IPS-20b (cell line): ENCODE results near the gene OR4K2.
A peak's percentile ranks its signal among the peaks of the same experiment; 100 is the strongest.

Experiments used
- H3K27ac ChIP-seq: one replicate; pipeline ENCODE4 v1.5.1; 2013; ENCODE audit warnings: low read length
- H3K27me3 ChIP-seq: 2 replicates; pipeline ENCODE4 v1.6.1; 2013; ENCODE audit warnings: mild to moderate bottlenecking, low read length, inconsistent platforms; ENCODE audit not compliant: insufficient read depth
- H3K36me3 ChIP-seq: 2 replicates; pipeline ENCODE4 v1.6.1; 2013; ENCODE audit warnings: low read depth, mild to moderate bottlenecking, inconsistent platforms, low read length, moderate library complexity; ENCODE audit not compliant: insufficient read depth
- H3K4me1 ChIP-seq: 2 replicates; pipeline ENCODE4 v1.6.1; 2013; ENCODE audit warnings: mild to moderate bottlenecking, control low read depth, inconsistent platforms, low read length, moderate library complexity; ENCODE audit not compliant: insufficient read depth
- H3K4me3 ChIP-seq: 2 replicates; pipeline ENCODE4 v1.5.1; 2013; ENCODE audit warnings: mild to moderate bottlenecking, low read length, inconsistent platforms
- H3K9ac ChIP-seq: 2 replicates; pipeline ENCODE4 v1.6.1; 2013; ENCODE audit warnings: low read depth, mild to moderate bottlenecking, inconsistent platforms, low read length, moderate library complexity
- H3K9me3 ChIP-seq: 2 replicates; pipeline ENCODE4 v1.6.1; 2013; ENCODE audit warnings: mild to moderate bottlenecking, low read depth, low read length, inconsistent platforms; ENCODE audit not compliant: insufficient read depth

The OR4K2 gene

GRCh38 chr14:19902409-19902808, 27.5 kb downstream of the OR4K2 start:
- H3K27me3 ChIP-seq, result no peaks in the 10 kb centered on the region
- H3K4me1 ChIP-seq, result no peaks in the 10 kb centered on the region
- H3K9ac ChIP-seq, result no peak overlapping the region
- H3K4me3 ChIP-seq, result no peak overlapping the region
- H3K27ac ChIP-seq, result no peak overlapping the region
- H3K36me3 ChIP-seq, result no peaks in the 10 kb centered on the region
- H3K9me3 ChIP-seq, result peaks cover 92% of the 10 kb centered on the region

GRCh38 chr14:19906665-19907064, 31.7 kb downstream of the OR4K2 start:
- peaks cover 95% of the 10 kb centered on the region for H3K9me3 ChIP-seq
- H3K4me3 ChIP-seq, result no peak overlapping the region
- no peaks in the 10 kb centered on the region for H3K27me3 ChIP-seq

DNA sequence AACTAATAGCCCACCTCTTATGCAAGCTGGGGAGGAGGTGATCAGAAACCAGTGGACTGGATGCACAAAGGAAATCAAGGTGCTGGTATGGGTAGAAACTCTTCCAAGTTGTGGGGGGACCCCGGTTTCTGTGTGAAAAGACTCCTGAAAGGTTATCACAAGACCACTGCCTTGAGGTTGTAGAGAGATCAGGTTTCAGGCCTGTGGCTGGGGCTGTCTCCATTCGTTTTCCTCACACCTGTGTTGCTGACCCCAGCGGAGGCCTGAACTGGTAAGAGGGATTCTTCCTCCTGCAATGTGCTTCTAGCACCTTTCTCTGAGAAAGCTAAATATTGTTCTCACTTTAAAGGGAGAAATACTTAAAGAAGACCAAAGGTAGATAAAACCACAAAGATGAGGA, 36.2 kb downstream of the OR4K2 start:
- Histone ChIP-seq H3K27me3 (no peaks in the 10 kb centered on the region), H3K9me3 (peaks cover 74% of the 10 kb centered on the region), H3K9ac (no peak overlapping the region), H3K4me1 (no peaks in the 10 kb centered on the region), H3K27ac (no peak overlapping the region), H3K4me3 (no peak overlapping the region), H3K36me3 (no peaks in the 10 kb centered on the region)

More at GRCh38 chr14:19906665-19907064, 31.7 kb downstream of the OR4K2 start:
- H3K9ac ChIP-seq, result no peak overlapping the region
- H3K4me1 ChIP-seq, result no peaks in the 10 kb centered on the region
- H3K27ac ChIP-seq, result no peak overlapping the region
- H3K36me3 ChIP-seq, result no peaks in the 10 kb centered on the region

DNA sequence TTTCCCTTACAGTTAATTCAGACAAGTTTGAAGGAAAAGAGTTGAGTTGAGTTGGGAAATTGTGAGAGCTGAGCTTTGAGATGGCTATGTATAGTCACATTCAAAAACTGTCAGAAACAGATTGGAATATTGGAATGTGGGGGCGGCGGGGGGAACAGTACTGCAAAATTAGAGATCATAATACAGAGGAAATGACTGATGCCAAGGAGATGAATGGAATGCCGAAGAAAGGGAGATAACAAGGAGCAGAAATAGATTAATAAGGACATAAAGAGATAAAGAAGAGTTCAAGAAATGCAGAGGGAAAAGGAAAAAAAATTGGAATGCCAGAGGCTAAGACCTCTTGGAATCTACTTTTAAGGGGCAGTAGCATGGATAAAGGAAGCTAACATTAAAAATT, 42.3 kb downstream of the OR4K2 start:
- Histone ChIP-seq H3K36me3 (no peaks in the 10 kb centered on the region), H3K9ac (no peak overlapping the region), H3K27ac (no peak overlapping the region), H3K9me3 (peaks cover 77% of the 10 kb centered on the region), H3K4me1 (no peaks in the 10 kb centered on the region), H3K27me3 (no peaks in the 10 kb centered on the region), H3K4me3 (0 out of 2 replicates have a peak overlapping the region, but pooled peaks have one; percentile 29)

GRCh38 chr14:19917955-19918518, 43.1 kb downstream of the OR4K2 start:
- Histone ChIP-seq H3K9ac (no peak overlapping the region), H3K9me3 (peaks cover 82% of the 10 kb centered on the region), H3K27ac (no peak overlapping the region), H3K4me3 (no peak overlapping the region), H3K4me1 (no peaks in the 10 kb centered on the region), H3K36me3 (no peaks in the 10 kb centered on the region), H3K27me3 (no peaks in the 10 kb centered on the region)

- Histone ChIP-seq H3K9me3 (peaks cover 89% of the 10 kb centered on the region), H3K36me3 (no peaks in the 10 kb centered on the region), H3K4me3 (no peak overlapping the region), H3K9ac (no peak overlapping the region), H3K4me1 (no peaks in the 10 kb centered on the region), H3K27ac (no peak overlapping the region), H3K27me3 (no peaks in the 10 kb centered on the region)
These were observed 43.8 kb downstream of the OR4K2 start for GRCh38 chr14:19918553-19919264.

DNA sequence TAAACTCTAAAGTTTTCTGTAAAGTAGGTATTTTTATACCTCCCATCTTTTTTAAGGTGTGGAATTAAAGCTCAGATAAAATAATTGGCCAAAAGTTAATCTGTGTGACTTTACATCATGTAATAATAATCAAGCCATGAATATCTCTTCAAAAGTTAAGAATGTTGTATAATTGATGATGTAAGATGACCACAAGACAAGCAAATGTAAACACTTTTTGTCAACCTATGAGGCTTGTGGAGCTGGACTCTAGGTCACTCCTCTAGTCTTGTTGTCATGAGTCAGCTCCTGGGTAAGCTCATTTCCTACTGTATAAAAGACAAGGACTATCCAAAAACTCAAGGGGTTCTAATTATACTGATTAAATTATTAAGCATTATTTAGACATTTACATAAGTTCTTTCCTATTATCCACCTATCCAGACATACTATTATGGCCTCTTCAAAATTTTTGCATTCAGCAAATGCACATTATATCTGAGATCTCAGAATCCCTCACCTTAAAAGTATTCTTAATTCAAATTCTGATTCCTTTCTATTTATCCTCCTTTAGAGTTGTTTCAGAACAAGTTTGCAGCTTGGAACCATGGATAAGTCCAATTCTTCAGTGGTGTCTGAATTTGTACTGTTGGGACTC, 45.2 kb downstream of the OR4K2 start, which contains the start of gene OR4K5:
OR4K5 (plus strand) TSS at position 587 of the 637 bp plus-strand sequence; CDS start at position 587, 0 bp downstream.
- Histone ChIP-seq H3K27me3 (no peaks in the 10 kb centered on the region), H3K9ac (no peak within 1 kb of the TSS), H3K27ac (no peak within 1 kb of the TSS), H3K9me3 (peaks cover 93% of the 10 kb centered on the region), H3K36me3 (no peaks in the 10 kb centered on the region), H3K4me3 (peak within 1 kb of the TSS; percentile 17; the same call in 1 of the 2 replicates), H3K4me1 (no peaks in the 10 kb centered on the region)

DNA sequence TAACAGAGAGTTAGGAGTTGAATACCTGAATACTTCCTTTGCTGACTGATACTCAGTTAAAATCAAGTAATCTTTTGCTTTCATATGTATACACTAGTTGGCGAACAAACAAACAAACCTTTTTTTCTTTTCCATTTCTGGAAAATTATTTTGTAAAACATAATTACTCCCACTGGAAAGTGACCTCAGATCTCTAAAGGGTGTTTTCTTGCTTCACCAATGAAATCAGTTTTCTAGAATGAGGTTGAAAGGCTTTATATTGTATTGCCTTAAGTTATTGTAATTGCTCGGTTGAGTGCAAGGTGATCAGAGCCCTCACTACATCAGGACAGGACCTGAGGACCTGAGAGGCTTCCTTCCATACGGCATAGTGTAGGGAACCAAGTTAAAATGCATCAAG, 55.7 kb downstream of the OR4K2 start, which contains the start of gene OR4K1:
OR4K1 (plus strand) TSS at position 301 of the 400 bp plus-strand sequence. CDS start 4,750 bp downstream, outside the sequence.
- H3K27me3 ChIP-seq, result no peaks in the 10 kb centered on the region
- H3K27ac ChIP-seq, result no peak within 1 kb of the TSS
- no peaks in the 10 kb centered on the region for H3K36me3 ChIP-seq
- H3K9me3 ChIP-seq, result peaks cover 82% of the 10 kb centered on the region
- H3K4me3 ChIP-seq, result no peak within 1 kb of the TSS; the same call in 1 of the 2 replicates
- H3K9ac ChIP-seq, result no peak within 1 kb of the TSS
- no peaks in the 10 kb centered on the region for H3K4me1 ChIP-seq
